Measurements from ENCODE around the gene MRPL2.

Gene MRPL2

DNA sequence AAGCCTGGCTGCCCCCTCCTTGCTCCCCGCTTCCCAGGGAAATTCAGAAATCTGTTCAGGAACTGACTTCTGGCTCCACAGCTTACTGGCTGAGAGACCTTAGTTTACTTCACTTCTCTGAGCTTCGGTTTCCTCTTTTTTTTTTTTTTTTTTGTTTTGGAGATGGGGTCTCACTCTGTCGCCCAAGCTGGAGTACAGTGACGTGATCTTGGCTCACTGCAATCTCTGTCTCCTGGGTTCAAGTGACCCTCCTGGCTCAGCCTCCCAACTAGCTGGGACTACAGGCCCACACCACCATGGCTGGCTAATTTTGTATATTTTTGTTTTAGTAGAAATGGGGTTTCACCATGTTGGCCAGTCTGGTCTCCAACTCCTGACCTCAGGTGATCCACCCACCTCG lies 31.8 kb upstream of the MRPL2 start:
- TF ChIP-seq, protein P1, sequence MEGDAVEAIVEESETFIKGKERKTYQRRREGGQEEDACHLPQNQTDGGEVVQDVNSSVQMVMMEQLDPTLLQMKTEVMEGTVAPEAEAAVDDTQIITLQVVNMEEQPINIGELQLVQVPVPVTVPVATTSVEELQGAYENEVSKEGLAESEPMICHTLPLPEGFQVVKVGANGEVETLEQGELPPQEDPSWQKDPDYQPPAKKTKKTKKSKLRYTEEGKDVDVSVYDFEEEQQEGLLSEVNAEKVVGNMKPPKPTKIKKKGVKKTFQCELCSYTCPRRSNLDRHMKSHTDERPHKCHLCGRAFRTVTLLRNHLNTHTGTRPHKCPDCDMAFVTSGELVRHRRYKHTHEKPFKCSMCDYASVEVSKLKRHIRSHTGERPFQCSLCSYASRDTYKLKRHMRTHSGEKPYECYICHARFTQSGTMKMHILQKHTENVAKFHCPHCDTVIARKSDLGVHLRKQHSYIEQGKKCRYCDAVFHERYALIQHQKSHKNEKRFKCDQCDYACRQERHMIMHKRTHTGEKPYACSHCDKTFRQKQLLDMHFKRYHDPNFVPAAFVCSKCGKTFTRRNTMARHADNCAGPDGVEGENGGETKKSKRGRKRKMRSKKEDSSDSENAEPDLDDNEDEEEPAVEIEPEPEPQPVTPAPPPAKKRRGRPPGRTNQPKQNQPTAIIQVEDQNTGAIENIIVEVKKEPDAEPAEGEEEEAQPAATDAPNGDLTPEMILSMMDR (conservative IDR thresholded peaks at IDR 0.05; ENCODE audit: low read depth, low read length): no peak
- H3K4me3 ChIP-seq (ENCODE audit: low read length): no peak overlapping the region
- no peak for DNase-seq (ENCODE audit: low read depth)

DNA sequence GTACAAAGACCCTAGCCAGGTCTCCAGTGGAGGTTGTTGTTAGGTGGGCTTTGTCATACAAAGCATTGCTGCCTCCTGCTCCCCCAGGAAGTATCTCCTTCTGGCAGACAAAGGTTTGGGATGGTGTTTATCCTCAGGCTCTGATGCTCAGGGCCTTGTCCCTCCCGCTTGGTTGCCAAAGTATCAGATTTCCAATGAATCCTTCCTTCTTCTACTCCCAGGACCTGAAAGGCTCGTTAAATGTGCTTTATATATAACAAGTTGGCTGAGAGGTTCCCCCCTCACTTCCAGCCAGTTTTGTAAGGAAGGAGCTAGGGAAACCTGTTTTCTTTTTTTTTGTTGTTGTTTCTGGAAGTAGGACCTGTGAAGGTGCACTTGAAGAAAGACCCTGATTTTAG lies 31.3 kb upstream of the MRPL2 start:
- H3K4me3 ChIP-seq (ENCODE audit: low read length): no peak overlapping the region
- DNase-seq (ENCODE audit: low read depth): no peak
- TF ChIP-seq, protein P1 (conservative IDR thresholded peaks at IDR 0.05; ENCODE audit: low read depth, low read length): no peak

DNA sequence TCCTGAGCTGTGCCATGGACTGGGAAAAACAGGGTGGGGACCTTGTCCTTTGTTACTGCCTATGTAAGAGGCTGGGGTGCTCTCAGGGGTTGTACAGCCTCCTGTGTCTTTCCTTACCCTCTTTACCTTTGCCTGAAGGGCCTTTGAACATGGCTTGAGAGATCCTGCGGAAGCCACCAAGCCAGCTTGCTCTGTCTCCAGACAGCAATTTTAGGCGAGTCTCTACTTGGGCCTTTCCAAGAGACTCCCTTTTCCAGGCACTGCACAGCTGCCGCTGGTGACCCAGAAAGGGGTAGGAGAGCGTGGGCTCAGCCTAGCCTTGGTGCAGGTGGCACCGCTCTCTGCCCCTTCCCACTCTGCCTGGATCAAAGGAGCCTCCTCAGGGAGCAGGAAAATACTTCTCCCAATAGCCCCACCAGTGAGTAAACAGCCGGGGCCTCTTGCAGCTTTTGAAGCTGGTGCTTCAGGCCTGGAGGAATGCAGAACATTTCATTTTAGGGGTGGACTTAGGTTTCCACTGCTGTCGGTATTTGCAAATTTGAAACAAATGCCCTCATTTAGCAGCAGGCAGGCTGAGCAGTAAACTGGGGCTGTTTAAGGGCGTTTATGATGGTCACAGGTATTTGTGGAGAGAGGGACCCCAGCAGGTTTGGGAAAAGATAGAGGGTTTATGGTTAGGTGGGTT lies 30.8 kb upstream of the MRPL2 start:
- TF ChIP-seq, protein P1 (conservative IDR thresholded peaks at IDR 0.05; ENCODE audit: low read depth, low read length): no peak
- no peak for DNase-seq (ENCODE audit: low read depth)

DNA sequence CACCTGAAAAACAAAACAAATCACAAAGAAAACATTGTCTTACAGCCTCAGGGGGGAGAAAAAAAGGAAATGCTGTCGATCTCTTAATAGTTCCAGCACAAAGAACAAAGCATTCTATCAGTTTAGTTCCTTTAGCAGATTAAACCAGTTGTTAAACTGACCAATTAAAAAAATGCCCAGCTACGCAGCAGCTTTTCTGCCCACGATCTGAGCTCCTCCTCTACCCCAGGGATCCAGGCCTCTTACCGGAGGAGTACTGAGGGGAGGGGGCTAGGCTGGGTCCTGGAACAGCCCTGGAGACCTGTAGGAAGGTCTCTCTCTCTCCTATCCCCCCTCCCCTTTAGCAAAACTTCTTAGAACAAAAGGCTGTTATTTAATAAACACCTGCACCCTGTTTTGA lies 30.2 kb upstream of the MRPL2 start:
- DNase-seq (ENCODE audit: low read depth): no peak

More for the DNA sequence above, 30.8 kb upstream of the MRPL2 start:
- H3K4me3 ChIP-seq (ENCODE audit: low read length): no peak overlapping the region

DNA sequence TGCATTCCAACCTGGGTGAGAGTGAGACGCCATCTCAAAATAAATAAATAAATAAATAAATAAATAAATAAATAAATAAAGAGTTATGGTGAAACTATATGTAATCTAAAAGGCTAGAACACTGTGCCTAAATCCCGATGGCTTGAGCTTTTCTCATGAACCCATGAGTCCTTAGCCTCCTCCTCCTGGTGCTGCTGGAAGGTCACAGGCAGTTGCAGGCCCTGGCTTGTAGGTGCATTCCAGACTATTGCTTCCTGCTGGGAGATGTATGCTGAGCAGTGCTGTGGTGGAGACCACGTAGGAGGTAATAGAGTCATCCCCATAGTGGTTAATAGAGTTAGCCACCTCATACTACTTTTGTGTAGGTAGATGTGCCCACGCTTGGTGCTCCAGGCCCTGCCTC lies 29.4 kb upstream of the MRPL2 start:
- no peak for DNase-seq (ENCODE audit: low read depth)
- no peak overlapping the region for H3K4me3 ChIP-seq (ENCODE audit: low read length)
- TF ChIP-seq, protein P1 (conservative IDR thresholded peaks at IDR 0.05; ENCODE audit: low read depth, low read length): no peak

More for the DNA sequence above, 30.2 kb upstream of the MRPL2 start:
- no peak overlapping the region for H3K4me3 ChIP-seq (ENCODE audit: low read length)
- TF ChIP-seq, protein P1 (conservative IDR thresholded peaks at IDR 0.05; ENCODE audit: low read depth, low read length): no peak

DNA sequence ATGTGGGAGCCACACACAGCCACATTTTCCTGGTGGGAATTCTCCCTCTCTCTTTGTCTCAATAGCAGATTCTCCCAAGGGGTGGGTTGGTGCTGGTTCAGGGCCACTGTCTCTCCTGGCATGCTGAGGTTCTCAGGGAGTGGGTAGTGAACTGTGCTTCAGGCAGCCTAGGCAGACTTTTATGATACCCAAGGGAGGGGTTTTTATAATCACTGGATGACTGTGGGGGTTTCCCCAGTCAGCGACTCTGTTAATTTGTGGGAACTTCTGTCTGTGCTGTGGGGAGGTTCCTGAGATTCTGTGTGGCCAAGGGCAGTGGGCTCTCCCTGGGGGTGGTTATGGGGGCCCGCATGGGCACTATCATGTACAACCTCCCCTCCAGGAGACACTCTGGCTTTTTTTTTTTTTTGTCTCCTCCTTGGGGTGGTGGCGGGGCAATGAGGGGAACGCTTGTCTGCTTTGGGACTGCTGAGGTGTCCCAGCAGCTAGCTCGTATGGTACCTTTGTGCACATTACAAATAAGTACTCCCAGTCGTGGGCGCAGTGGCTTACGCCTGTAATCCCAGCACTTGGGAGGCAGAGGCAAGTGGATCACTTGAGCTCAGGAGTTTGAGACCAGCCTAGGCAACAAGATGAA lies 26.9 kb upstream of the MRPL2 start:
- TF ChIP-seq, protein P1 (conservative IDR thresholded peaks at IDR 0.05; ENCODE audit: low read depth, low read length): no peak
- H3K4me3 ChIP-seq (ENCODE audit: low read length): no peak overlapping the region
- DNase-seq (ENCODE audit: low read depth): no peak
